Glutamatergic neuron (in vitro differentiated cells): Measurements from ENCODE around the gene CCDC9. TPM values are rescaled to one million over a fixed set of nuclear protein-coding genes. Genes with fewer than 3 reads are reported as not detected.
A peak's percentile ranks its signal among the peaks of the same experiment; 100 is the strongest.

Experiments used
- DNase-seq: peaks from one replicate; pipeline ENCODE4 v3.0.0; 2022
- H3K27ac Mint-ChIP-seq: one replicate; pipeline ENCODE4 v1.8.0; 2020; ENCODE audit warnings: mild to moderate bottlenecking, mixed read lengths, inconsistent platforms; ENCODE audit not compliant: unreplicated experiment
- H3K27me3 Mint-ChIP-seq: one replicate; pipeline ENCODE4 v1.8.0; 2020; ENCODE audit warnings: mild to moderate bottlenecking, moderate library complexity, mixed read lengths, inconsistent platforms; ENCODE audit not compliant: unreplicated experiment
- H3K36me3 Mint-ChIP-seq: one replicate; pipeline ENCODE4 v1.8.0; 2020; ENCODE audit warnings: mild to moderate bottlenecking, mixed read lengths, inconsistent platforms; ENCODE audit not compliant: unreplicated experiment
- H3K4me1 Mint-ChIP-seq: one replicate; pipeline ENCODE4 v1.8.0; 2020; ENCODE audit warnings: mild to moderate bottlenecking, low read depth, mixed read lengths, inconsistent platforms; ENCODE audit not compliant: unreplicated experiment
- H3K4me3 Mint-ChIP-seq: one replicate; pipeline ENCODE4 v1.8.0; 2020; ENCODE audit warnings: mild to moderate bottlenecking, mixed read lengths, inconsistent platforms; ENCODE audit not compliant: unreplicated experiment
- H3K9me3 Mint-ChIP-seq: one replicate; pipeline ENCODE4 v1.8.0; 2020; ENCODE audit warnings: mild to moderate bottlenecking, moderate library complexity, mixed read lengths, inconsistent platforms; ENCODE audit not compliant: unreplicated experiment
- total RNA-seq: library from RNA; stranded (reverse); fragmentation: NEBNext Ultra II Directional; extraction: Animal tissue kit (Norgen Biotek cat#: 25700); gene quantifications from one replicate; pipeline ENCODE4 v1.2.1, GENCODE V29; 2021; ENCODE audit not compliant: unreplicated experiment
- TF ChIP-seq, protein P1 (sequence below): fragments of 200-600 bp; sonication (generic); IDR thresholded peaks from one replicate; pipeline ENCODE4 v1.5.0; 2021; ENCODE audit not compliant: partially characterized antibody, unreplicated experiment

Gene CCDC9
- total RNA-seq, 1 donor from 2014 or later: 16.8 TPM

DNA sequence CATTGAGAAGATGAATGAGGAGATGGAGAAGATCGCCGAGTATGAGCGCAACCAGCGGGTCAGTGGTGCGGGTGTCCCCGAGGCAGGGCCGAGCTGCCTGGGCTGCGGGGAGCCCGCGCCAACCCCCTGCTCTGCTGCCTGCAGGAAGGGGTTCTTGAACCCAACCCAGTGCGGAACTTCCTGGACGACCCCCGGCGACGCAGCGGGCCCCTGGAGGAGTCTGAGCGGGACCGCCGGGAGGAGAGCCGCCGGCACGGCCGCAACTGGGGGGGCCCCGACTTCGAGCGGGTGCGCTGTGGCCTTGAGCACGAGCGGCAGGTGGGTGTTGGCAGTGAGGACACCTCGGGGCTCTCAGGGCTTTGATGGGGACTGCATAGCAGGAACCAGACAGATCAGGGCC, 8.3 kb downstream of the CCDC9 start:
- Mint-ChIP-seq H3K27ac (no peak overlapping the region), H3K4me3 (no peak overlapping the region)

DNA sequence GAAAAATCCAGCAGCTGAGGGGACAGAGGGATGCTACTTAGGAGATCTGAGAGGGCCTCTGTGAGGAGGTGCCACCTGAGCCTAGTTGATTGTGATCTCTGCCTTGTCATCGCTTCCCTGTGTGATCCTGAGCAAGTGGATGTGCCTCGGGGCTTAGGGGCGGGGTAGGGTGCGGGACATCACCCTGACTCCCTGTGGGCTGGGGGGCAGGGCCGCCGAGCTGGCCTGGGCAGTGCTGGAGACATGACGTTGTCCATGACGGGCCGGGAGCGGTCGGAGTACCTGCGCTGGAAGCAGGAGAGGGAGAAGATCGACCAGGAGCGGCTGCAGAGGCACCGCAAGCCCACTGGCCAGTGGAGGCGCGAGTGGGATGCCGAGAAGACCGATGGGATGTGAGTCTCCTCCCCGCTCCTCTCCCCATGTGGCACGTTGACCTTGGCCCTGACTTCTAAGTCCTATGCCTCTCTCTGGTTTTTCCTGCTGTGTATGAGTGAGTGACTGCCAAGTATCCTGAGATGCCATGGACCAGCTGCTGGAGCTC, 10.1 kb downstream of the CCDC9 start:
- peaks cover 6% of the 10 kb centered on the region for H3K27me3 Mint-ChIP-seq
- no peak overlapping the region for H3K27ac Mint-ChIP-seq
- no peaks in the 10 kb centered on the region for H3K9me3 Mint-ChIP-seq
- H3K4me1 Mint-ChIP-seq: peaks cover 6% of the 10 kb centered on the region
- no peak overlapping the region for H3K4me3 Mint-ChIP-seq
- TF ChIP-seq, protein P1, sequence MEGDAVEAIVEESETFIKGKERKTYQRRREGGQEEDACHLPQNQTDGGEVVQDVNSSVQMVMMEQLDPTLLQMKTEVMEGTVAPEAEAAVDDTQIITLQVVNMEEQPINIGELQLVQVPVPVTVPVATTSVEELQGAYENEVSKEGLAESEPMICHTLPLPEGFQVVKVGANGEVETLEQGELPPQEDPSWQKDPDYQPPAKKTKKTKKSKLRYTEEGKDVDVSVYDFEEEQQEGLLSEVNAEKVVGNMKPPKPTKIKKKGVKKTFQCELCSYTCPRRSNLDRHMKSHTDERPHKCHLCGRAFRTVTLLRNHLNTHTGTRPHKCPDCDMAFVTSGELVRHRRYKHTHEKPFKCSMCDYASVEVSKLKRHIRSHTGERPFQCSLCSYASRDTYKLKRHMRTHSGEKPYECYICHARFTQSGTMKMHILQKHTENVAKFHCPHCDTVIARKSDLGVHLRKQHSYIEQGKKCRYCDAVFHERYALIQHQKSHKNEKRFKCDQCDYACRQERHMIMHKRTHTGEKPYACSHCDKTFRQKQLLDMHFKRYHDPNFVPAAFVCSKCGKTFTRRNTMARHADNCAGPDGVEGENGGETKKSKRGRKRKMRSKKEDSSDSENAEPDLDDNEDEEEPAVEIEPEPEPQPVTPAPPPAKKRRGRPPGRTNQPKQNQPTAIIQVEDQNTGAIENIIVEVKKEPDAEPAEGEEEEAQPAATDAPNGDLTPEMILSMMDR: no peak
- H3K36me3 Mint-ChIP-seq: no peaks in the 10 kb centered on the region
- DNase-seq: no peak

More for the DNA sequence above, 8.3 kb downstream of the CCDC9 start:
- peaks cover 7% of the 10 kb centered on the region for H3K27me3 Mint-ChIP-seq
- no peaks in the 10 kb centered on the region for H3K4me1 Mint-ChIP-seq
- DNase-seq: no peak
- no peaks in the 10 kb centered on the region for H3K36me3 Mint-ChIP-seq
- TF ChIP-seq, protein P1: no peak
- peaks cover under 1% of the 10 kb centered on the region for H3K9me3 Mint-ChIP-seq

DNA sequence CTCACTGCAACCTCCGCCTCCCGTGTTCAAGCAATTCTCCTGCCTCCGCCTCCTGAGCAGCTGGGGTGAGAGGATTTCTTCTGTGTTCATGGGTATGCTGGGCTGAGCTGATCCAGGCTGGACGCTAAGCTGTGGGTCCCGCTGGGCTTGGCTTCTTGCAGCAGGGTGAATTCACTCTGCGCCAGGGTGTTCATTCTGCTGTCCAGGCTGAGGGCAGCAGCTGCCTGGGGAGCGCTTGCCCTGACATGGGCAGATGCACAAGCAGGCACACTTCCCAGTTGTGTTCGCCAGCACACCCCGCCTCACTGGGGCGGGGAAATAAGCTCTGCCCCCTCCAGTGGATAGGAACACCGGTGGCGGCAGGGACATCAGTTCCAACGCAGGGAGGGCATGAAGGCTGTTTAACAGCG, 11.0 kb downstream of the CCDC9 start:
- H3K27ac Mint-ChIP-seq: no peak overlapping the region
- H3K36me3 Mint-ChIP-seq: no peaks in the 10 kb centered on the region
- no peak overlapping the region for H3K4me3 Mint-ChIP-seq
- H3K27me3 Mint-ChIP-seq: peaks cover 9% of the 10 kb centered on the region
- H3K9me3 Mint-ChIP-seq: peaks cover 2% of the 10 kb centered on the region
- DNase-seq: no peak
- peaks cover 8% of the 10 kb centered on the region for H3K4me1 Mint-ChIP-seq
- TF ChIP-seq, protein P1: no peak

DNA sequence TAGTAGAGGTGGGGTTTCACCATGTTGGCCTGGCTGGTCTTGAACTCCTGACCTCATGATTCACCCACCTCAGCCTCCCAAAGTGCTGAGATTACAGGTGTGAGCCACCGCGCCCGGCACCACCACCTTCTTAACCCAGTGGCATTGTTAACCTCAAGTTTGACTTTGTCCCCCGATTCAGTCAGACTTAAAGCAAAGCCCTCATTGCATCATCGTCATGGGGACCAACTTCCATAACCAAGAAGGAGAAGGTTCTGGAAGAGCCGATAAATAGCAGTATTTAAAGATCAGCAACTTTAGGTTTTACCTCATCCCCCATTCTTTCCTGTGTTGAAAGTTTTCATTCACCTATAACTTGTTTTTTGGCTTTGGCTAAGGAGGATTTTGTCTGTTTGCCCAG, 11.7 kb downstream of the CCDC9 start:
- Mint-ChIP-seq H3K4me1 (peaks cover 13% of the 10 kb centered on the region), H3K36me3 (no peaks in the 10 kb centered on the region), H3K27ac (peak overlapping the region; percentile 33), H3K27me3 (peaks cover 13% of the 10 kb centered on the region), H3K9me3 (peaks cover 6% of the 10 kb centered on the region), H3K4me3 (no peak overlapping the region)
- no peak for DNase-seq
- TF ChIP-seq, protein P1: no peak

DNA sequence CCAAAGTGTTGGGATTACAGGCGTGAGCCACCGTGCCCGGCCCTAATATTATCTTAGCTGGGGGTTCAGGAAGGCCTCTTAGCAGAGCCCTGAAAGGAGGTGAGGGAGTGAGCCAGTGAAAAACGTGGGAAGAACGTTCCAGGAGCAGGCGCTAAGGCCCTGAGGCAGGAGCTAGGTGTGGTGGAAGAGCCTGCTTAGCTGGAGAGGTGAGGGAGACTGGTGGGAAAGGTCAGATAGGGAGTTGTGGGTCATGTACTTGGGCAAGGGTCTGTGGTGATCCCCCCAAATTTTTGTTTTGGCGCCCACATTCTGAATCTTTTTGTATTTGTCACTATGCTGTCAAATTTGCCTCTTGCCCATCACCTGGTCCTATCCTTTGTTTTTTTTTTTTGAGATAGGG, 13.3 kb downstream of the CCDC9 start:
- no peaks in the 10 kb centered on the region for H3K36me3 Mint-ChIP-seq

More for the DNA sequence above, 13.3 kb downstream of the CCDC9 start:
- H3K4me3 Mint-ChIP-seq: no peak overlapping the region
- H3K9me3 Mint-ChIP-seq: peaks cover 6% of the 10 kb centered on the region
- peaks cover 13% of the 10 kb centered on the region for H3K27me3 Mint-ChIP-seq
- TF ChIP-seq, protein P1: no peak
- DNase-seq: no peak
- H3K4me1 Mint-ChIP-seq: peaks cover 13% of the 10 kb centered on the region
- no peak overlapping the region for H3K27ac Mint-ChIP-seq
